HepG2 (cell line): Measurements from ENCODE around the gene GALNT18.

Experiments
- ELF4 ChIP-seq: sonication (generic); formaldehyde crosslinking; IDR thresholded peaks from 2 replicates; pipeline ENCODE4 v1.5.0; 2020; ENCODE audit warnings: missing genetic modification reagents, mild to moderate bottlenecking, moderate library complexity, borderline replicate concordance
- HNRNPH1 ChIP-seq: fragments of 200-400 bp; formaldehyde crosslinking; optimal IDR thresholded peaks from 2 replicates; pipeline ENCODE3; 2017; ENCODE audit warnings: mild to moderate bottlenecking, low read depth, low read length
- NR2F6 ChIP-seq, 2 experiments: IDR thresholded peaks; 2 replicates each; pipeline ENCODE4 v1.6.1; 2016; ENCODE audit warnings: antibody characterized with exemption in 1 of 2, mild to moderate bottlenecking in 1 of 2
- TF ChIP-seq, protein P1 (sequence below): sonication (generic); formaldehyde crosslinking; IDR thresholded peaks from 2 replicates; pipeline ENCODE4 v1.9.0; 2021; ENCODE audit warnings: missing genetic modification reagents, borderline replicate concordance
- TF ChIP-seq, protein P2 (sequence below): conservative IDR thresholded peaks from 2 replicates; pipeline ENCODE4 v1.6.1; 2018; ENCODE audit warnings: missing genetic modification reagents
- TF ChIP-seq, protein P3 (sequence below): sonication (generic); formaldehyde crosslinking; IDR thresholded peaks from 2 replicates; pipeline ENCODE4 v1.5.0; 2020; ENCODE audit warnings: mild to moderate bottlenecking, missing genetic modification reagents, moderate library complexity

DNA sequence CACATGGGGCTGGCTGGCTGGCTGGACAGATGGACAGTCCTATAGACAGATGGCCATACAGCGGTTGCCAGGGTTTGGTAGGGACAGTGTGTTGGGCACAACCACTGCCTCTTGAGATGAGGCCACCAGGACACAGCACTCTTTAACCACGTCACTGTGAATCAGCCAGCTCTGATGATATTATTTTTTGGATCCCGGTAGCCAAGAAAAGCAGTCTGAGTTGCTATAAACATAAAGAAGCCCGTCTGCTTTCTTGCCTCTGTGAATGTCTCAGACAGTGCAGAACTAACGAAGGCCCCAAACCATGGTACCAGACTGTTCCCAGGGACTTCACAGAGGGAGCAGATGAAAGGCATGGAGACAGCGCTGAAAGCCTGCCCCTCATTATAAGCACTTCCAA is 152.9 kb downstream of the GALNT18 start:
- TF ChIP-seq, protein P1, sequence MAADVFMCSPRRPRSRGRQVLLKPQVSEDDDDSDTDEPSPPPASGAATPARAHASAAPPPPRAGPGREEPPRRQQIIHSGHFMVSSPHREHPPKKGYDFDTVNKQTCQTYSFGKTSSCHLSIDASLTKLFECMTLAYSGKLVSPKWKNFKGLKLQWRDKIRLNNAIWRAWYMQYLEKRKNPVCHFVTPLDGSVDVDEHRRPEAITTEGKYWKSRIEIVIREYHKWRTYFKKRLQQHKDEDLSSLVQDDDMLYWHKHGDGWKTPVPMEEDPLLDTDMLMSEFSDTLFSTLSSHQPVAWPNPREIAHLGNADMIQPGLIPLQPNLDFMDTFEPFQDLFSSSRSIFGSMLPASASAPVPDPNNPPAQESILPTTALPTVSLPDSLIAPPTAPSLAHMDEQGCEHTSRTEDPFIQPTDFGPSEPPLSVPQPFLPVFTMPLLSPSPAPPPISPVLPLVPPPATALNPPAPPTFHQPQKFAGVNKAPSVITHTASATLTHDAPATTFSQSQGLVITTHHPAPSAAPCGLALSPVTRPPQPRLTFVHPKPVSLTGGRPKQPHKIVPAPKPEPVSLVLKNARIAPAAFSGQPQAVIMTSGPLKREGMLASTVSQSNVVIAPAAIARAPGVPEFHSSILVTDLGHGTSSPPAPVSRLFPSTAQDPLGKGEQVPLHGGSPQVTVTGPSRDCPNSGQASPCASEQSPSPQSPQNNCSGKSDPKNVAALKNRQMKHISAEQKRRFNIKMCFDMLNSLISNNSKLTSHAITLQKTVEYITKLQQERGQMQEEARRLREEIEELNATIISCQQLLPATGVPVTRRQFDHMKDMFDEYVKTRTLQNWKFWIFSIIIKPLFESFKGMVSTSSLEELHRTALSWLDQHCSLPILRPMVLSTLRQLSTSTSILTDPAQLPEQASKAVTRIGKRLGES (CRISPR knock-in tag): no peak
- TF ChIP-seq, protein P2, sequence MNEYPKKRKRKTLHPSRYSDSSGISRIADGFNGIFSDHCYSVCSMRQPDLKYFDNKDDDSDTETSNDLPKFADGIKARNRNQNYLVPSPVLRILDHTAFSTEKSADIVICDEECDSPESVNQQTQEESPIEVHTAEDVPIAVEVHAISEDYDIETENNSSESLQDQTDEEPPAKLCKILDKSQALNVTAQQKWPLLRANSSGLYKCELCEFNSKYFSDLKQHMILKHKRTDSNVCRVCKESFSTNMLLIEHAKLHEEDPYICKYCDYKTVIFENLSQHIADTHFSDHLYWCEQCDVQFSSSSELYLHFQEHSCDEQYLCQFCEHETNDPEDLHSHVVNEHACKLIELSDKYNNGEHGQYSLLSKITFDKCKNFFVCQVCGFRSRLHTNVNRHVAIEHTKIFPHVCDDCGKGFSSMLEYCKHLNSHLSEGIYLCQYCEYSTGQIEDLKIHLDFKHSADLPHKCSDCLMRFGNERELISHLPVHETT: no peak
- TF ChIP-seq ELF4 (CRISPR knock-in tag): no peak
- no peak for TF ChIP-seq NR2F6 (IDR thresholded peaks at IDR 0.05)
- no peak for TF ChIP-seq NR2F6 (CRISPR knock-in tag; IDR thresholded peaks at IDR 0.05)
- TF ChIP-seq HNRNPH1: no peak
- TF ChIP-seq, protein P3, sequence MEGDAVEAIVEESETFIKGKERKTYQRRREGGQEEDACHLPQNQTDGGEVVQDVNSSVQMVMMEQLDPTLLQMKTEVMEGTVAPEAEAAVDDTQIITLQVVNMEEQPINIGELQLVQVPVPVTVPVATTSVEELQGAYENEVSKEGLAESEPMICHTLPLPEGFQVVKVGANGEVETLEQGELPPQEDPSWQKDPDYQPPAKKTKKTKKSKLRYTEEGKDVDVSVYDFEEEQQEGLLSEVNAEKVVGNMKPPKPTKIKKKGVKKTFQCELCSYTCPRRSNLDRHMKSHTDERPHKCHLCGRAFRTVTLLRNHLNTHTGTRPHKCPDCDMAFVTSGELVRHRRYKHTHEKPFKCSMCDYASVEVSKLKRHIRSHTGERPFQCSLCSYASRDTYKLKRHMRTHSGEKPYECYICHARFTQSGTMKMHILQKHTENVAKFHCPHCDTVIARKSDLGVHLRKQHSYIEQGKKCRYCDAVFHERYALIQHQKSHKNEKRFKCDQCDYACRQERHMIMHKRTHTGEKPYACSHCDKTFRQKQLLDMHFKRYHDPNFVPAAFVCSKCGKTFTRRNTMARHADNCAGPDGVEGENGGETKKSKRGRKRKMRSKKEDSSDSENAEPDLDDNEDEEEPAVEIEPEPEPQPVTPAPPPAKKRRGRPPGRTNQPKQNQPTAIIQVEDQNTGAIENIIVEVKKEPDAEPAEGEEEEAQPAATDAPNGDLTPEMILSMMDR (CRISPR knock-in tag): no peak
